Measurements from ENCODE around the gene SLC17A7.

The SLC17A7 gene

DNA sequence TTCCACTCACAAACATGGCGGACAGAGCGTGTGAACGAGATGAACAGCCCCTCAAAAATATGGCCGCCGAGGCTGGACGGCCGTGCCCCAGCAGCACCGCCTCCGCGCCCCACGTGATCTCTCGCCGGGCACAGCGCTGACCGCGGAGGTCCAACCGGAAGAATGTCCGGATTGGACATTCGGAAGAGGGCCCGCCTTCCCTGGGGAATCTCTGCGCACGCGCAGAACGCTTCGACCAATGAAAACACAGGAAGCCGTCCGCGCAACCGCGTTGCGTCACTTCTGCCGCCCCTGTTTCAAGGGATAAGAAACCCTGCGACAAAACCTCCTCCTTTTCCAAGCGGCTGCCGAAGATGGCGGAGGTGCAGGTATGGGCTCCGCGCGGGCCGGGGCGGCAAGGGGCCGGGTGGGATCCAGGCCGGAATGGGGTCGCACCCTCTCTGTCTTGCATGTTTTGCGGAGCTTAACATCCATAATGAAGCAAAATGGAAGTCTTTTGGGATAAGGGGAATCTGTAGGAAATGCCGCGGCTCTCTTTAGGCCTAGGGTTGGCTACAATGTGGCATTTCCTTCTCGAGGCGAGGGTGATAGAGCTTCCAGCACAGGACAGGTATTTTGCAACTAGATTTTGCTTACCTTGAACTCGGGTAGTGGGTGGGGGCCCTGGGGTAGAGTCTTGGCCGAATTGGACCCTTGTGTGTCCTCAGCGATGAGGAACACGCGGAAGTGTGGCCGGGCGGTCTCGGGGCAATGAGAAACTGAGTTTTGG, 46.1 kb upstream of the SLC17A7 start, which contains the start of gene RPL13A:
TSS of gene RPL13A (plus strand) at position 332 of the 769 bp plus-strand sequence. CDS start at position 354, 22 bp downstream.
- ChIA-PET POLR2A (interaction anchor here (0.7 to 2.4 kb wide), 12 partner anchors 9 to 1124 kb away, joined by 3 to 26 read pairs (median 4); partner anchors contain the start of genes ALDH16A1, NOSIP, PIH1D1 and PRR12), CTCF (interaction anchor here (0.6 to 1.9 kb wide), 4 partner anchors 9 to 66 kb away, joined by 3 to 5 read pairs (median 4); no protein-coding TSS in a partner anchor)
- H3K9me3 ChIP-seq (ENCODE audit: control insufficient read depth, insufficient read depth, low read depth, low read length), result no peaks in the 10 kb centered on the region
- peaks cover 4% of the 10 kb centered on the region; the same call in 1 of the 2 replicates for H3K4me1 ChIP-seq (ENCODE audit: control insufficient read depth, insufficient read depth, low read length)
- peak within 1 kb of the TSS; percentile 96 for H3K4me3 ChIP-seq (ENCODE audit: low read depth, low read length)
- H3K27ac ChIP-seq (ENCODE audit: extremely low read depth, low read depth, low read length), result peak within 1 kb of the TSS; percentile 95
- H3K36me3 ChIP-seq (ENCODE audit: control insufficient read depth in 2 of 2, insufficient read depth in 1 of 2, low read length in 2 of 2), result peaks cover 14 to 48% of the 10 kb centered on the region in 2 experiments
- TF ChIP-seq ZNF629 (tag by site-specific recombination; IDR thresholded peaks at IDR 0.05) (peak; percentile 98), ZNF26 (tag by site-specific recombination; IDR thresholded peaks at IDR 0.05) (no peak), ZNF24 (tag by site-specific recombination; IDR thresholded peaks at IDR 0.05) (0 out of 2 replicates have a peak, but pooled peaks have one; percentile 39), ZNF670 (tag by site-specific recombination; IDR thresholded peaks at IDR 0.05; ENCODE audit: low read depth) (no peak), ZBTB48 (tag by site-specific recombination; IDR thresholded peaks at IDR 0.05) (peak; percentile 59; the same call in 1 of the 2 replicates), ZNF768 (tag by site-specific recombination; IDR thresholded peaks at IDR 0.05) (0 out of 2 replicates have a peak, but pooled peaks have one; percentile 30), HOXD13 (CRISPR knock-in tag; IDR thresholded peaks at IDR 0.05; ENCODE audit: borderline replicate concordance) (no peak), ZNF692 (tag by site-specific recombination; IDR thresholded peaks at IDR 0.05) (peak; percentile 61), ZBTB26 (tag by site-specific recombination; optimal IDR thresholded peaks at IDR 0.05) (peak; percentile 86), GLI2 (tag by site-specific recombination; IDR thresholded peaks at IDR 0.05; ENCODE audit: borderline replicate concordance, low read depth) (no peak), ZNF623 (tag by site-specific recombination; IDR thresholded peaks at IDR 0.05) (peak; percentile 29; the same call in 1 of the 2 replicates), ZNF362 (tag by site-specific recombination; IDR thresholded peaks at IDR 0.05) (no peak), ZNF324 (tag by site-specific recombination; IDR thresholded peaks at IDR 0.05) (no peak), GLI4 (tag by site-specific recombination; IDR thresholded peaks at IDR 0.05) (0 out of 2 replicates have a peak, but pooled peaks have one; percentile 62), ZNF645 (tag by site-specific recombination; IDR thresholded peaks at IDR 0.05) (no peak)
- TF ChIP-seq, protein P1, sequence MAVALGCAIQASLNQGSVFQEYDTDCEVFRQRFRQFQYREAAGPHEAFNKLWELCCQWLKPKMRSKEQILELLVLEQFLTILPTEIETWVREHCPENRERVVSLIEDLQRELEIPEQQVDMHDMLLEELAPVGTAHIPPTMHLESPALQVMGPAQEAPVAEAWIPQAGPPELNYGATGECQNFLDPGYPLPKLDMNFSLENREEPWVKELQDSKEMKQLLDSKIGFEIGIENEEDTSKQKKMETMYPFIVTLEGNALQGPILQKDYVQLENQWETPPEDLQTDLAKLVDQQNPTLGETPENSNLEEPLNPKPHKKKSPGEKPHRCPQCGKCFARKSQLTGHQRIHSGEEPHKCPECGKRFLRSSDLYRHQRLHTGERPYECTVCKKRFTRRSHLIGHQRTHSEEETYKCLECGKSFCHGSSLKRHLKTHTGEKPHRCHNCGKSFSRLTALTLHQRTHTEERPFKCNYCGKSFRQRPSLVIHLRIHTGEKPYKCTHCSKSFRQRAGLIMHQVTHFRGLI (tag by site-specific recombination; IDR thresholded peaks at IDR 0.05), result peak; percentile 34; the same call in 1 of the 2 replicates
- TF ChIP-seq, protein P2, sequence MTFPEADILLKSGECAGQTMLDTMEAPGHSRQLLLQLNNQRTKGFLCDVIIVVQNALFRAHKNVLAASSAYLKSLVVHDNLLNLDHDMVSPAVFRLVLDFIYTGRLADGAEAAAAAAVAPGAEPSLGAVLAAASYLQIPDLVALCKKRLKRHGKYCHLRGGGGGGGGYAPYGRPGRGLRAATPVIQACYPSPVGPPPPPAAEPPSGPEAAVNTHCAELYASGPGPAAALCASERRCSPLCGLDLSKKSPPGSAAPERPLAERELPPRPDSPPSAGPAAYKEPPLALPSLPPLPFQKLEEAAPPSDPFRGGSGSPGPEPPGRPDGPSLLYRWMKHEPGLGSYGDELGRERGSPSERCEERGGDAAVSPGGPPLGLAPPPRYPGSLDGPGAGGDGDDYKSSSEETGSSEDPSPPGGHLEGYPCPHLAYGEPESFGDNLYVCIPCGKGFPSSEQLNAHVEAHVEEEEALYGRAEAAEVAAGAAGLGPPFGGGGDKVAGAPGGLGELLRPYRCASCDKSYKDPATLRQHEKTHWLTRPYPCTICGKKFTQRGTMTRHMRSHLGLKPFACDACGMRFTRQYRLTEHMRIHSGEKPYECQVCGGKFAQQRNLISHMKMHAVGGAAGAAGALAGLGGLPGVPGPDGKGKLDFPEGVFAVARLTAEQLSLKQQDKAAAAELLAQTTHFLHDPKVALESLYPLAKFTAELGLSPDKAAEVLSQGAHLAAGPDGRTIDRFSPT (tag by site-specific recombination; IDR thresholded peaks at IDR 0.05), result peak; percentile 69
- TF ChIP-seq, protein P3, sequence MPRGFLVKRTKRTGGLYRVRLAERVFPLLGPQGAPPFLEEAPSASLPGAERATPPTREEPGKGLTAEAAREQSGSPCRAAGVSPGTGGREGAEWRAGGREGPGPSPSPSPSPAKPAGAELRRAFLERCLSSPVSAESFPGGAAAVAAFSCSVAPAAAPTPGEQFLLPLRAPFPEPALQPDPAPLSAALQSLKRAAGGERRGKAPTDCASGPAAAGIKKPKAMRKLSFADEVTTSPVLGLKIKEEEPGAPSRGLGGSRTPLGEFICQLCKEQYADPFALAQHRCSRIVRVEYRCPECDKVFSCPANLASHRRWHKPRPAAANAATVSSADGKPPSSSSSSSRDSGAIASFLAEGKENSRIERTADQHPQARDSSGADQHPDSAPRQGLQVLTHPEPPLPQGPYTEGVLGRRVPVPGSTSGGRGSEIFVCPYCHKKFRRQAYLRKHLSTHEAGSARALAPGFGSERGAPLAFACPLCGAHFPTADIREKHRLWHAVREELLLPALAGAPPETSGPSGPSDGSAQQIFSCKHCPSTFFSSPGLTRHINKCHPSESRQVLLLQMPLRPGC (tag by site-specific recombination; IDR thresholded peaks at IDR 0.05), result peak; percentile 48; the same call in 1 of the 2 replicates
- TF ChIP-seq, protein P4, sequence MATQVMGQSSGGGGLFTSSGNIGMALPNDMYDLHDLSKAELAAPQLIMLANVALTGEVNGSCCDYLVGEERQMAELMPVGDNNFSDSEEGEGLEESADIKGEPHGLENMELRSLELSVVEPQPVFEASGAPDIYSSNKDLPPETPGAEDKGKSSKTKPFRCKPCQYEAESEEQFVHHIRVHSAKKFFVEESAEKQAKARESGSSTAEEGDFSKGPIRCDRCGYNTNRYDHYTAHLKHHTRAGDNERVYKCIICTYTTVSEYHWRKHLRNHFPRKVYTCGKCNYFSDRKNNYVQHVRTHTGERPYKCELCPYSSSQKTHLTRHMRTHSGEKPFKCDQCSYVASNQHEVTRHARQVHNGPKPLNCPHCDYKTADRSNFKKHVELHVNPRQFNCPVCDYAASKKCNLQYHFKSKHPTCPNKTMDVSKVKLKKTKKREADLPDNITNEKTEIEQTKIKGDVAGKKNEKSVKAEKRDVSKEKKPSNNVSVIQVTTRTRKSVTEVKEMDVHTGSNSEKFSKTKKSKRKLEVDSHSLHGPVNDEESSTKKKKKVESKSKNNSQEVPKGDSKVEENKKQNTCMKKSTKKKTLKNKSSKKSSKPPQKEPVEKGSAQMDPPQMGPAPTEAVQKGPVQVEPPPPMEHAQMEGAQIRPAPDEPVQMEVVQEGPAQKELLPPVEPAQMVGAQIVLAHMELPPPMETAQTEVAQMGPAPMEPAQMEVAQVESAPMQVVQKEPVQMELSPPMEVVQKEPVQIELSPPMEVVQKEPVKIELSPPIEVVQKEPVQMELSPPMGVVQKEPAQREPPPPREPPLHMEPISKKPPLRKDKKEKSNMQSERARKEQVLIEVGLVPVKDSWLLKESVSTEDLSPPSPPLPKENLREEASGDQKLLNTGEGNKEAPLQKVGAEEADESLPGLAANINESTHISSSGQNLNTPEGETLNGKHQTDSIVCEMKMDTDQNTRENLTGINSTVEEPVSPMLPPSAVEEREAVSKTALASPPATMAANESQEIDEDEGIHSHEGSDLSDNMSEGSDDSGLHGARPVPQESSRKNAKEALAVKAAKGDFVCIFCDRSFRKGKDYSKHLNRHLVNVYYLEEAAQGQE (tag by site-specific recombination; IDR thresholded peaks at IDR 0.05), result no peak

Measured in HEK293 (cell line).